ENCODE measurements around the gene EPS15.
A peak's percentile ranks its signal among the peaks of the same experiment; 100 is the strongest.
"Not testable (repeated sequence)": the region's sequence is repeated elsewhere in the genome, so short reads cannot be mapped to it uniquely, and the experiment has no call there.

Gene EPS15

GRCh38 chr1:51542158-51542953 is 23.3 kb upstream of the EPS15 start:
- no peak for DNase-seq (ENCODE audit: low read depth, low spot score)

DNA sequence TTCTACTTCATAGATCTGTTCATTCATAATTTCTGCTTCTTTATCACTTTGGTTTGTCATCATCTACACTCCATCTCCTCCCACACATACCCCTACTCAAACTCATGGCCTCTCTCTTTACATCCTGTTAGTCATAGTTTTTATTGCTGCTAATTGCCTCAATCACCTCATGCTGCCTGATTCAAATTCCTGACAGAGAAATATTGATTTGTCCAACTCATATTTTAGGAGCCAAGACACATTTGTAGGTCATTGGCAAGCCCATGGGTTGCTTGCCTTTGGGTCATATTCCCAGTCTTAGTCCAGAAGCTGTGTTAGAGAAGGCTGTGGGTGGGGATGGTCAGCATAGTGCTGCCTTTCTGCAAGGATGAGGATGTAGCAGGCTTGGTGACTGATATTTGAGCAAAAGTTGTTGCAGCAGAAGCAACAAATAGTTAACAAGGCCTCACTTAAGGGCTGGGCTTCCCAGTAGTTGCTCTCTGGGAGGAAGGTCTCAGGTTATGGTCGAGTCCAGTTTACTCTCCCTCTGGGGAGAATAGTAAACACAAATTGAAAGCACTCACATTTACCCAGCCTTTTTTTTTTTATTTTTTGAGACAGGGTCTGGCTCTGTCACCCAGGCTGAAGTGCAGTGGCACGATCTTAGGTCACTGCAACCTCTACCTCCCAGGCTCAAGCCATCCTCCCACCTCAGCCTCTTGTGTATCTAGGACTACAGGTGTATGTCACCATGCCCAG is 22.4 kb upstream of the EPS15 start:
- DNase-seq (ENCODE audit: low read depth, low spot score): no peak

DNA sequence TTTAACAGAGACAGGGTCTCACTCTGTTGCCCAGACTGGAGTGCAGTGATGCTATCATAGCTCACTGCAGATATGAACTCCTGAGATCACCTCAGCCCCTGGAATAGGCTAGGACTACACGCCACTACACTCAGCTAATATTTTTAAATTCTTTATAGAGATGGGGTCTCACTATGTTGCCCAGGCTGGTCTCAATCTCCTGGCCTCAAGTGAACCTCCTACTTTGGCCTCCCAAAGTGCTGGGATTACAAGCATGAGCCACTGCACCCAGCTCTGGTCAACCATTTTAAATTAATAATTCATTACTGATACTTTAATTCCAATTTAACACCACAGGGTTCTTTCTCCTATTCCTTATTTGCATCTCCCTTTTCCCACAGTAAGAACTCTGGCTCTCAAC is 18.5 kb upstream of the EPS15 start:
- DNase-seq (ENCODE audit: low read depth, low spot score): no peak

GRCh38 chr1:51535006-51535592 is 16.0 kb upstream of the EPS15 start:
- peak; percentile 53 for DNase-seq (ENCODE audit: low read depth, low spot score)

DNA sequence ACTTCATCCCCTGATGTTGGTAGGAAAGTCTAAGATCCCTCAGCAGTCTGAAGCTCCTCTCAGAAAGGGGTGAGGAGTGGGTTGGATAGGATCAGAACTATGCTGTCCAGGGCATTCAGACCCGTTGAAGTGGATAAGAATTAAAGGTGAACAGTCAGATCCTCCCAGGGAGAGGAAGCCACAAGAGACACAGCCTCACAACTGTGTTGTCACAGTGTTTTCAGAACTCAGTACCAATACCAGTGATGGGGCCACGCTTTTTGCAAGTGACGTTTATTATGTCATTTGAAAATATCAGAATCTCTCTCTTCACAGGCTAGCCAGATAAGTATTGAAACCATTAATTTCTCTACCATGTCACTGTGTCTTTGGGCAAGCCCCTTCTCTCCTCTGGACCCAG is 15.4 kb upstream of the EPS15 start:
- no peak for DNase-seq (ENCODE audit: low read depth, low spot score)

GRCh38 chr1:51532853-51533252 is 13.8 kb upstream of the EPS15 start:
- DNase-seq (ENCODE audit: low read depth, low spot score): no peak

GRCh38 chr1:51530447-51530846 is 11.4 kb upstream of the EPS15 start:
- not testable (repeated sequence) for DNase-seq (ENCODE audit: low read depth, low spot score)

- no peak for DNase-seq (ENCODE audit: low read depth, low spot score)
Observed at GRCh38 chr1:51527144-51527543, 8.1 kb upstream of the EPS15 start.

GRCh38 chr1:51526248-51526647 is 7.2 kb upstream of the EPS15 start:
- DNase-seq (ENCODE audit: low read depth, low spot score): no peak

DNA sequence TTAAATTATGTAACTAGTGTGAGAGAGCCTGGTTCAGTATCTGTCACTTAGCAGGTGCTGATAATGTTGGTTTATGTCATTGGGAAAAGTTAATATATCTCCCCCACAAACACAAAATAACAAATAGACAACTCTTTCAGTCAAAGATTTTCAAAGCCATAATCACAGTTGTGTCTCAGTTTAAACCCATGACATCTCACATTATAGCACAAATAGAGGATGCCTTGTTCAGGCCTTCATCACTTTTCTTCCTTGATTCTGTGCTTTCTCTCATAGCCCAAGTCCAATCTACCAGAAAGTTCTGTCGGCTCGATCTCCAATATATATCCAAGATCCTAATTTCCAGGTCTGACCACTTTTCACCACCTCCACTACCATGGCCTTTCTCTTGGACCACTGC is 6.2 kb upstream of the EPS15 start:
- DNase-seq (ENCODE audit: low read depth, low spot score): no peak

- DNase-seq (ENCODE audit: low read depth, low spot score): no peak
Observed at GRCh38 chr1:51524817-51525216, 5.8 kb upstream of the EPS15 start.

DNA sequence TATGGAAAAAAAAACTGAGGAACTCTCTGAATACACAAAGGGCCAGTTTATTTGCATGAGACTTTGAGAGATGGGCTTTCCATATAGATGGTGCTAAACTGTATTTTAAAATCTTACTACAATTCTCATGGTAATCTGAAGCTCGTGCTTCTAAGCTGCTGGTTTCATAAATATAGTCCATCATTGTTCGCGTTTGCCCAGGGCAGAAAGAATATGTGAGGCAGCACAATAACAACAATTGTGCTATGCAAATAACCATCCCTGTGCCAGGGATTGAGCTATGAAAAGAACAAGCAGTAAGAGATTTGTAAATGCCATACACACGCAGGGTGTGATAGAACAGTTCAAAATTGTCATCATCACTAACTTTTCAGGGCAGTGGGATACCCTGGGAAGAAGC is 4.9 kb upstream of the EPS15 start:
- DNase-seq (ENCODE audit: low read depth, low spot score): no peak

DNA sequence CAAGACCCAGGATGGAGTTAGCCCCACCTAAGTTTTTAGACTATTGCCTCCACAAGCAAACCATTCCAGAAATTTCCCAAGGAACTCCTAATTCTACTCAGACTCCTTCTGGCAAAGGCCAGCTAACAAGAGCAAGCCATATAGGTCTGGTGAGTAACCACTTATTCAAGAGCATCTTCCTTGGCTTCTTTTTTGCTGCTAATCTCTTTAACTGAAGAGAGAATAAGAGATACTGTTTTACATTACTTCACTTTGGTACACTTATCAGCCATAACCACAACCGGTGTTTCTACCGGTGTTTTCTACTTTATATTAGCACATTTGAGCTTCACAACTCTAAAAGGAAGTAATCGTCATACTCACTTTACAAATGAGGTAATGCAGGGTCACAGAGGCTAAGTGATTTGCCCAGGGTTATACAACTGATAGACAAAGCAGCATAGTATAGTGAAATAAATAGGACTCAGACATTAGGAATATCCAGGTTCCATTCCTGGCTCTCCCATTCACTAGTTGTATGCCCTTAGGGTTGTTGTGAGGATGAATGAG is 1.7 kb upstream of the EPS15 start:
- DNase-seq (ENCODE audit: low read depth, low spot score): no peak

DNA sequence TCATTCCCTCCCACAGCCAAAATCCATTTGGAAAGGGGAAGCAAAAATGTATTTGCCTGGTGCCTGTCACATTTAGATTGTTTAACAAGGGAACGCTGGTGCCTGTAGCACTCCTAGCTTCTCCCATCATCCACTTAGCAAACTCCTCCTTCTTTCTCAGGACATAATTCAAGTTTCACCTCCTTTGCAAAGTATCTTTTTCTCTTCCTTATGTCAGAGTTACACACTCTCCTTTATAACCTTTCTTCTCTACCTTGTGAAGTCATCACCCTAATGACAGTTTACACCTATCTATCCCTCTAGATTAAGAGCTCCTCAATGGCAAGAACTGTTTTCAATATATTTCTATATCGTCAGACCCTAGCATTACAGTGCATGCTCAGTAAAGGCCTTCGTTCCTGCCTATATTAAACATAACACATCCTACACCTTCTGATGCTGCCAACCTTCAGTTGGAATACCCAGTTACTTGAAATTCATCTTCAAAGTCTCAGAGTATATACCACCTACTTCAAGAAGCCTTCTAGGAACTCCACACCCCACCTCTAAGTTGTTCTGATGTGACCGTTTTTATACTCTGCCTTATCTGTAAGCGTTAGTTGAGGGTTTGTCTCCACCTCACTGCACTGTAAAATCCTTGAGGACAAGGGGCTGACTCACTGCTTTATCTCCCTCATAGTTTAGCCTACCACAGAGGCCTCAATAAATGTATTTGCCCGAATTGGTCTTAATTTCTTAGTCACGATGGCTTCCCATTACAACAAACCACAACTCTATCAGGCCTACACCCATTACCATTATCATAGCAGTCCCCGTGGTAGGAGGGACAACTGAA is 1.0 kb upstream of the EPS15 start:
- DNase-seq (ENCODE audit: low read depth, low spot score): no peak

- DNase-seq (ENCODE audit: low read depth, low spot score): no peak
Observed at GRCh38 chr1:51518586-51519047, 449 bp downstream of the EPS15 start.

DNA sequence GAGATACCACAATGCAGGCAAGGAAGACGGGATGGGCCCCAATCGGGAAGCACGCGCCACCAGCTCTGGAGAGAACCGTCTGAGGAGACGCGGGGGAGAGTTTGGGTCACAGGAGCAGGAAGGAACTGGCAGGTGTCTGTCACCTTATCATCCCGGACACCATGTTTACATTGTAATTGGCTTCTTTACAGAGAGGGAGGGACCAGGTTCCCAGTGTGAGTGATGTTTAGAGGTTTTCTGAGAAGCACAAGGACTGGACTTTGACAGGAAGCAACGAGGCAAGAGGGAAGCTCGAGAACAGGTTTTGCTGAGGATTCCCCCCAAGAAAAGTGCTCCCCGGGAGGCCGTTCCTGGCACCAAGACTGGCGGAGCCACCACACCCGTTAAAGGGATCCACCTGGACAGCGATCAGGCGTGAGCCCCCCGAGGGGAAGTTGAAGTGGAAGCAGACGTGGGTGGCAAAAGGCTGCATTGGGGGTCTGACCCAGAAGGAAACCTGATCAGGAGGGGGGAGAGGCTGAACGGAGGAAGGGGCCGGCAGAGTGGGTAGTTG is 957 bp downstream of the EPS15 start:
- DNase-seq (ENCODE audit: low read depth, low spot score): no peak

- no peak for DNase-seq (ENCODE audit: low read depth, low spot score)
Observed at GRCh38 chr1:51517361-51518032, 1.6 kb downstream of the EPS15 start.

GRCh38 chr1:51516649-51517158 is 2.4 kb downstream of the EPS15 start:
- no peak for DNase-seq (ENCODE audit: low read depth, low spot score)

DNA sequence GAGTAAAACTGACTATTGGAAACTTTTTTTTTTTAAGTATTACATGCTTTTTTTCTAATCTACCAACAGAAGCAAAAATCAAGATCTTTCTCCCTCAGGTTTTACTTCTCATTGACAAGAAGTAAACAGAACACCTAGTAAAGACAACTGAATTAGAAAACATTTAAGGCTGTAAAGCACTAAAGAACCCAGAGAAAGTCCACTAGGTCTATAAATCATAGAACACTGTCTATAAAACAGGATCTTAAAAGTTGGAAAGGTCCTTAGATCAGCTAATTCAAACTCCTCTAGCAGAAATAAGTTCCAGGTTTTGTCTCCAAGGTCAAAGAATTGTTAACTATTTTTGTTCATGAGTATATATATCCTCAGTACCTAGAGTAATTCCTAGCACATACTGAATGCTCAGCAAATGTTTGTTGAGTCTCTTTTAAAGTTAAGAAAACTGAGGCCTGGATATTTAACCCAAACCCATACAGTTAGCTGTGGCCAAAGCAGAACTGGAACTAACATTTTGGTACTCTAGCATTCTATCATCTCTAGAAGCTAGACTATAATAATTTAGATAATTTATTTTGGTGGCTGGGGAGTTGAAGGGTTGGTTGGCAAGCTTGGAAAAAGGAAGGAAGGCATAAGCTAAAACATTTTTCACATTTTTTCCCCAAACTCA is 3.0 kb downstream of the EPS15 start:
- DNase-seq (ENCODE audit: low read depth, low spot score): no peak

Data from smooth muscle cell of the brain vasculature (primary cell).